ENCODE measurements around the gene DDHD1.

The DDHD1 gene

DNA sequence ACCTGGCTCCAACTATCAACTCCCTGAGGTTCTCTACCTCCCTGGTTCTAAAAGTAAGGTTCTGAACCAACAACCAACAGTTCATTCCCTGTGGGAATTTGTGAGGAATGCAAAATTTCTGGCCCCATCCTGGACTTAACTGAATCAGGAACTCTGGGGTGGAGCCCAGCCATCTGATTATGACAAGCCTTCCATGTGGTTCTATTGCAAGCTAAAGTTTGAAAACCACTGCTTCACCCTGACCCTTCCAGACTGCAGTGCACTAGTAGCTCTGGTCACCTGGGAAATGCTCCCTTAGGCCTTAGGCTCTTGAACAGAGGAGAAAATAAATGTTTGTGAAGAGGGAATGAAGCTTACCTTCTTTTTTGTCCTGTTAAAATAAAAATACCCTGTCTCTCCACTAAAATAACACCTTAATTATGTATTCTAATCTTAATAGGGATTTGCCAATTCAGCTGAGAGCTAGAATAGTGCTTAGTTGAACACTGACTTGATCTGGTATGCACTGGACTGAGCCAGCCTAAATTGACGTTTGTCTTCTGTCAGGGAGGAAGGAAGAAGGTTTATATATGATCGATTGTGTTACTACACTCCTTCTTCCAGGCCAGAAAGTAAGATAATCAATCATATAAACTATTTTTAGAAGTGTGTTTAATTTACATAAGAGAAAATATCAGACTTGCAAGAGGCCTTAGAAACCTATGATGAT is 39.1 kb upstream of the DDHD1 start:
- no peak overlapping the region for H3K27ac ChIP-seq (replicated peaks)
- no peaks in the 10 kb centered on the region for H3K27me3 ChIP-seq (ENCODE audit: insufficient read depth, poor library complexity, severe bottlenecking)
- no peak overlapping the region for H3K4me3 ChIP-seq (replicated peaks; ENCODE audit: insufficient read depth, low read length)
- TF ChIP-seq, protein P1, sequence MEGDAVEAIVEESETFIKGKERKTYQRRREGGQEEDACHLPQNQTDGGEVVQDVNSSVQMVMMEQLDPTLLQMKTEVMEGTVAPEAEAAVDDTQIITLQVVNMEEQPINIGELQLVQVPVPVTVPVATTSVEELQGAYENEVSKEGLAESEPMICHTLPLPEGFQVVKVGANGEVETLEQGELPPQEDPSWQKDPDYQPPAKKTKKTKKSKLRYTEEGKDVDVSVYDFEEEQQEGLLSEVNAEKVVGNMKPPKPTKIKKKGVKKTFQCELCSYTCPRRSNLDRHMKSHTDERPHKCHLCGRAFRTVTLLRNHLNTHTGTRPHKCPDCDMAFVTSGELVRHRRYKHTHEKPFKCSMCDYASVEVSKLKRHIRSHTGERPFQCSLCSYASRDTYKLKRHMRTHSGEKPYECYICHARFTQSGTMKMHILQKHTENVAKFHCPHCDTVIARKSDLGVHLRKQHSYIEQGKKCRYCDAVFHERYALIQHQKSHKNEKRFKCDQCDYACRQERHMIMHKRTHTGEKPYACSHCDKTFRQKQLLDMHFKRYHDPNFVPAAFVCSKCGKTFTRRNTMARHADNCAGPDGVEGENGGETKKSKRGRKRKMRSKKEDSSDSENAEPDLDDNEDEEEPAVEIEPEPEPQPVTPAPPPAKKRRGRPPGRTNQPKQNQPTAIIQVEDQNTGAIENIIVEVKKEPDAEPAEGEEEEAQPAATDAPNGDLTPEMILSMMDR (IDR thresholded peaks at IDR 0.05; ENCODE audit: insufficient read depth, low read length), result no peak
- TF ChIP-seq POLR2AphosphoS5 (IDR thresholded peaks at IDR 0.05; ENCODE audit: low read depth) (no peak), SPI1 (IDR thresholded peaks at IDR 0.05; ENCODE audit: borderline replicate concordance, low read depth) (no peak), GABPA (IDR thresholded peaks at IDR 0.05; ENCODE audit: low read depth) (no peak)
- TF ChIP-seq, protein P2, sequence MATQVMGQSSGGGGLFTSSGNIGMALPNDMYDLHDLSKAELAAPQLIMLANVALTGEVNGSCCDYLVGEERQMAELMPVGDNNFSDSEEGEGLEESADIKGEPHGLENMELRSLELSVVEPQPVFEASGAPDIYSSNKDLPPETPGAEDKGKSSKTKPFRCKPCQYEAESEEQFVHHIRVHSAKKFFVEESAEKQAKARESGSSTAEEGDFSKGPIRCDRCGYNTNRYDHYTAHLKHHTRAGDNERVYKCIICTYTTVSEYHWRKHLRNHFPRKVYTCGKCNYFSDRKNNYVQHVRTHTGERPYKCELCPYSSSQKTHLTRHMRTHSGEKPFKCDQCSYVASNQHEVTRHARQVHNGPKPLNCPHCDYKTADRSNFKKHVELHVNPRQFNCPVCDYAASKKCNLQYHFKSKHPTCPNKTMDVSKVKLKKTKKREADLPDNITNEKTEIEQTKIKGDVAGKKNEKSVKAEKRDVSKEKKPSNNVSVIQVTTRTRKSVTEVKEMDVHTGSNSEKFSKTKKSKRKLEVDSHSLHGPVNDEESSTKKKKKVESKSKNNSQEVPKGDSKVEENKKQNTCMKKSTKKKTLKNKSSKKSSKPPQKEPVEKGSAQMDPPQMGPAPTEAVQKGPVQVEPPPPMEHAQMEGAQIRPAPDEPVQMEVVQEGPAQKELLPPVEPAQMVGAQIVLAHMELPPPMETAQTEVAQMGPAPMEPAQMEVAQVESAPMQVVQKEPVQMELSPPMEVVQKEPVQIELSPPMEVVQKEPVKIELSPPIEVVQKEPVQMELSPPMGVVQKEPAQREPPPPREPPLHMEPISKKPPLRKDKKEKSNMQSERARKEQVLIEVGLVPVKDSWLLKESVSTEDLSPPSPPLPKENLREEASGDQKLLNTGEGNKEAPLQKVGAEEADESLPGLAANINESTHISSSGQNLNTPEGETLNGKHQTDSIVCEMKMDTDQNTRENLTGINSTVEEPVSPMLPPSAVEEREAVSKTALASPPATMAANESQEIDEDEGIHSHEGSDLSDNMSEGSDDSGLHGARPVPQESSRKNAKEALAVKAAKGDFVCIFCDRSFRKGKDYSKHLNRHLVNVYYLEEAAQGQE (IDR thresholded peaks at IDR 0.05; ENCODE audit: insufficient replicate concordance, low read depth), result no peak
- DNase-seq (ENCODE audit: low read depth in 1 of 2, low spot score in 1 of 2), result no peak

DNA sequence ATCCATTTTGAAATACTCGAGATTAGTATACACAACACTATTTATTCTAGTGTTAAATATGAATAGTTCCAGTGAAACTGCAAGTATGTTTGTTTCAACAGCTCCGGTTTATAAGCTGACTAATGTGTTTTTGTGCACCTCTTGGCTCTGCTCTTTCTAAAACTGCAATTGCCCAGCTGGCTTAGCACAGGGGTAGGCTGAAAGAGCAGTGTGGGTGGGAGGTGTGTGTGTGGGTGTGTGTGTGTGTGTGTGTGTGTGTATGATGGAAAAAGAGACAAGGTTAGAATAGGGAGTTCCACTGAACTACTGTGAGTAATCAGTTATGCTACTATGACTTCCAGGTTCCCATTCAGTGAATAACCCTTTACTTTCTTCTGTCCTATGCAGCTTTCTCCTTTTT is 37.8 kb upstream of the DDHD1 start:
- DNase-seq (ENCODE audit: low read depth in 1 of 2, low spot score in 1 of 2), result no peak
- no peaks in the 10 kb centered on the region for H3K27me3 ChIP-seq (ENCODE audit: insufficient read depth, poor library complexity, severe bottlenecking)
- TF ChIP-seq, protein P2 (IDR thresholded peaks at IDR 0.05; ENCODE audit: insufficient replicate concordance, low read depth), result no peak
- TF ChIP-seq SPI1 (IDR thresholded peaks at IDR 0.05; ENCODE audit: borderline replicate concordance, low read depth), result no peak
- no peak for TF ChIP-seq GABPA (IDR thresholded peaks at IDR 0.05; ENCODE audit: low read depth)
- no peak for TF ChIP-seq POLR2AphosphoS5 (IDR thresholded peaks at IDR 0.05; ENCODE audit: low read depth)
- TF ChIP-seq, protein P1 (IDR thresholded peaks at IDR 0.05; ENCODE audit: insufficient read depth, low read length), result no peak
- H3K27ac ChIP-seq (replicated peaks), result no peak overlapping the region
- no peak overlapping the region for H3K4me3 ChIP-seq (replicated peaks; ENCODE audit: insufficient read depth, low read length)

DNA sequence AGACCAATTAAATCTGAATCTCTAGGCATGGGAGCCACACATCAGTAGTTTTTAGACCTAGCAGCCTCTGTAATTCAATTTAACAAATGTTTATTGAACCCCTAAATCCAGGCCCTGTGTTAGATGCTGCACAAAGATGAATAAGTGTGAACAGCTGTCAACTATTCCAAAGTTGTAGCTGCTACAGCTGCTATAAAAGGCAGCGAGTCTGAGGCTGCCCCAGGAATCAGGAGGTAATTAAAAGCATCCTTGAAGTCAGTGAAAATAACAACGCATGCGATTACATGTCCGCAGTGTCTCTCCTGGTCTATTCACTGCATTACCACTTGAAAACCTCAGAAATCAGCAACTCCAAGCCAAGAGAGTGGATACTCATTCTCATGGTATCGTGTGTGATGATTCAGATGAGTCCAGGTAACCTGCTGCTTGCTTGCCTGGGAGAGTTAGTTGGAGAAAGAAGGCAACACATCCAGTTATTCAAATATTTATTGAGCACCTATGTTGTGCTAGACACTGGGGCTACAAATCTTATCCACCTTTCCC is 34.9 kb upstream of the DDHD1 start:
- no peak overlapping the region for H3K4me3 ChIP-seq (replicated peaks; ENCODE audit: insufficient read depth, low read length)
- no peak overlapping the region for H3K27ac ChIP-seq (replicated peaks)
- no peak for DNase-seq (ENCODE audit: low read depth in 1 of 2, low spot score in 1 of 2)
- H3K27me3 ChIP-seq (ENCODE audit: insufficient read depth, poor library complexity, severe bottlenecking), result no peaks in the 10 kb centered on the region
- TF ChIP-seq, protein P1 (IDR thresholded peaks at IDR 0.05; ENCODE audit: insufficient read depth, low read length), result no peak
- TF ChIP-seq SPI1 (IDR thresholded peaks at IDR 0.05; ENCODE audit: borderline replicate concordance, low read depth) (no peak), GABPA (IDR thresholded peaks at IDR 0.05; ENCODE audit: low read depth) (no peak)

Data from HL-60 (cell line).